Progenitor cell of endocrine pancreas (in vitro differentiated cells): ENCODE data around the gene KANK2. TPM values are rescaled to one million over a fixed set of nuclear protein-coding genes. Genes with fewer than 3 reads are reported as not detected.
A peak's percentile ranks its signal among the peaks of the same experiment; 100 is the strongest.

Experiments
- DNase-seq: peaks from one replicate; pipeline ENCODE4 v3.0.0; 2021; ENCODE audit warnings: low spot score; ENCODE audit not compliant: unreplicated experiment
- H3K27ac Mint-ChIP-seq: 2 replicates; pipeline ENCODE4 v1.8.0; 2021; ENCODE audit warnings: mild to moderate bottlenecking, moderate library complexity, mixed read lengths
- H3K27me3 Mint-ChIP-seq: 2 replicates; pipeline ENCODE4 v1.8.0; 2021; ENCODE audit warnings: mixed read lengths
- H3K36me3 Mint-ChIP-seq: 2 replicates; pipeline ENCODE4 v1.8.0; 2022; ENCODE audit warnings: mixed read lengths; ENCODE audit not compliant: insufficient read depth
- H3K4me1 Mint-ChIP-seq: 2 replicates; pipeline ENCODE4 v1.8.0; 2021; ENCODE audit warnings: low read depth, mixed read lengths
- H3K4me3 Mint-ChIP-seq: 2 replicates; pipeline ENCODE4 v1.8.0; 2021; ENCODE audit warnings: low read depth, mild to moderate bottlenecking, moderate library complexity, mixed read lengths
- H3K9me3 Mint-ChIP-seq: 2 replicates; pipeline ENCODE4 v1.8.0; 2021; ENCODE audit warnings: low read depth, mixed read lengths
- CTCF ChIP-seq: fragments of 200-600 bp; sonication (generic); IDR thresholded peaks from one replicate; pipeline ENCODE4 v1.5.0; 2021; ENCODE audit warnings: antibody characterized with exemption, mild to moderate bottlenecking; ENCODE audit not compliant: unreplicated experiment
- total RNA-seq: library from RNA; stranded (reverse); gene quantifications from 2 replicates; pipeline ENCODE4 v1.2.1, GENCODE V29; 2021

KANK2 gene
- total RNA-seq, 1 donor from 2014 or later: 27.6 TPM

GRCh38 chr19:11232555-11232954 is 35.2 kb upstream of the KANK2 start:
- Mint-ChIP-seq H3K27me3 (no peaks in the 10 kb centered on the region), H3K4me3 (no peak overlapping the region)

GRCh38 chr19:11230621-11231386 is 33.5 kb upstream of the KANK2 start:
- no peak for DNase-seq
- peak overlapping the region; percentile 55 for H3K27ac Mint-ChIP-seq
- H3K36me3 Mint-ChIP-seq: peaks cover 9% of the 10 kb centered on the region
- H3K9me3 Mint-ChIP-seq: no peaks in the 10 kb centered on the region
- no peak for TF ChIP-seq CTCF
- no peak overlapping the region for H3K4me3 Mint-ChIP-seq
- H3K4me1 Mint-ChIP-seq: no peaks in the 10 kb centered on the region
- no peaks in the 10 kb centered on the region for H3K27me3 Mint-ChIP-seq

More at GRCh38 chr19:11232555-11232954, 35.2 kb upstream of the KANK2 start:
- no peak for TF ChIP-seq CTCF
- Mint-ChIP-seq H3K36me3 (peaks cover 3% of the 10 kb centered on the region), H3K4me1 (peaks cover 1% of the 10 kb centered on the region), H3K9me3 (no peaks in the 10 kb centered on the region), H3K27ac (no peak overlapping the region)
- DNase-seq: no peak

DNA sequence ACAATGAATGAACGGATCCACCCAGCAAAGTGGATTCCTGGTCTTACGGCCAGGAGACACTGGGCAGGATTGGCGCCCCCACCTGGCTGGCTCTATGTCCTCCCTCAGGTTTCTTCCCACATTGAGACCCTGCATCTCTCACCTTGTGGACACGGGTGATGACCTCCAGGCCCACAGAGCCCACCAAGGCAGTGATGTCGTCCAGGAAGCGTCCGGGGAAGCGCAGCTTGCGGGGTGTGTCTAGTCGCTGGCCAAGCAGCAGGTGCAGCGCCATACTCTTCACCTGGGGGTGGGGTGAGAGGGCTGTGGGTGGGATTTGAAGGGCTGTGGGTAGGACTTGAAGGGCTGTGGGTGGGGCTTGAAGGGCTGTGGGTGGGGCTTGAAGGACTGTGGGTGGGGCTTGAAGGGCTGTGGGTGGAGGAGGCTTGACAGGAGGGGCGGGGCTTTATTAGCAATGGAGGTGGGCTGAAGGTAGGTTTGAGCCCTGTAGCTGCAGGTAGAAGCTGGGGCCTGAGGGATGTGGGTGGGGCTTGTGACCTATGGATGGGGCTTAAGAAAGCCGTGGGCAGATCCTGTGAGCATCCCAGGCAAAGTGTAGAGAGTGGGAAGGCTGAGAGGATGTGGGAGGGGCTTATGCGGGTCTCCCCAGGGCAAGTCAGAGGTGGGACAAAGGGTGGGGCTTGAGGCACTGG is 30.0 kb upstream of the KANK2 start:
- peak; percentile 21 for TF ChIP-seq CTCF
- H3K9me3 Mint-ChIP-seq: peaks cover 1% of the 10 kb centered on the region

GRCh38 chr19:11226716-11227166 is 29.4 kb upstream of the KANK2 start:
- no peak for TF ChIP-seq CTCF
- DNase-seq: no peak
- H3K9me3 Mint-ChIP-seq: peaks cover 4% of the 10 kb centered on the region
- no peaks in the 10 kb centered on the region for H3K27me3 Mint-ChIP-seq
- no peak overlapping the region for H3K4me3 Mint-ChIP-seq
- H3K27ac Mint-ChIP-seq: no peak overlapping the region
- H3K4me1 Mint-ChIP-seq: no peaks in the 10 kb centered on the region
- H3K36me3 Mint-ChIP-seq: peaks cover 18% of the 10 kb centered on the region

More for the DNA sequence above, 30.0 kb upstream of the KANK2 start:
- H3K36me3 Mint-ChIP-seq: peaks cover 12% of the 10 kb centered on the region
- no peak overlapping the region for H3K27ac Mint-ChIP-seq
- no peaks in the 10 kb centered on the region for H3K4me1 Mint-ChIP-seq
- H3K4me3 Mint-ChIP-seq: no peak overlapping the region
- no peak for DNase-seq
- no peaks in the 10 kb centered on the region for H3K27me3 Mint-ChIP-seq

DNA sequence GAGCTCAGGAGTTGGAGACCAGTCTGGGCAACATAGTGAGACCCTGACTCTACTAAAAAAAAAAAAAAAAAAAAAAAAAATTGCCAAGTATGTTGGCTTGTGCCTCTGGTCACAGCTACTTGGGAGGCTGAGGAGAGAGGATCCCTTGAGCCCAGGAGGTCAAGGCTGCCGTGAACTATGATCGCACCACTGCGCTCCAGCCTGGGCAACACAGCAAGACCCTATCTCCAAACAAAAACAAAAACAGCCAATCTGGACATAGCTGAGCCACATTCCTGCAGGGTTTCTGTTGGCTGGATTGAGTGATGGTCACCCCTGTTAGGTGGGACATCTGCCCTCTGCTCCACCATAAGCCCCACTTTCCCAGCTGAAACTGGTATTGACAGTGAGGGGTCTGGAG is 28.5 kb upstream of the KANK2 start:
- Mint-ChIP-seq H3K4me3 (no peak overlapping the region), H3K27me3 (no peaks in the 10 kb centered on the region), H3K36me3 (peaks cover 27% of the 10 kb centered on the region), H3K9me3 (peaks cover 13% of the 10 kb centered on the region), H3K27ac (no peak overlapping the region), H3K4me1 (no peaks in the 10 kb centered on the region)
- DNase-seq: no peak
- TF ChIP-seq CTCF: no peak
